ENCODE measurements around the gene SDE2.

Gene SDE2

GRCh38 chr1:225998560-225999226 is 450 bp downstream of the SDE2 start:
- TF ChIP-seq GATA2 (IDR thresholded peaks at IDR 0.05; ENCODE audit: low read depth, low read length) (no peak), GATA3 (IDR thresholded peaks at IDR 0.05; ENCODE audit: low read depth, low read length) (no peak)

- TF ChIP-seq GATA2 (IDR thresholded peaks at IDR 0.05; ENCODE audit: low read depth, low read length) (no peak), GATA3 (IDR thresholded peaks at IDR 0.05; ENCODE audit: low read depth, low read length) (no peak)
Measured at GRCh38 chr1:225996946-225997545, 2.1 kb downstream of the SDE2 start.

GRCh38 chr1:225995919-225996864 is 3.0 kb downstream of the SDE2 start:
- TF ChIP-seq GATA2 (IDR thresholded peaks at IDR 0.05; ENCODE audit: low read depth, low read length) (no peak), GATA3 (IDR thresholded peaks at IDR 0.05; ENCODE audit: low read depth, low read length) (no peak)

- no peak for TF ChIP-seq GATA3 (IDR thresholded peaks at IDR 0.05; ENCODE audit: low read depth, low read length)
- TF ChIP-seq GATA2 (IDR thresholded peaks at IDR 0.05; ENCODE audit: low read depth, low read length), result no peak
Measured at GRCh38 chr1:225990705-225991464, 8.3 kb downstream of the SDE2 start.

- TF ChIP-seq GATA3 (IDR thresholded peaks at IDR 0.05; ENCODE audit: low read depth, low read length) (no peak), GATA2 (IDR thresholded peaks at IDR 0.05; ENCODE audit: low read depth, low read length) (no peak)
Measured at GRCh38 chr1:225987491-225988316, 11.4 kb downstream of the SDE2 start.

- TF ChIP-seq GATA3 (IDR thresholded peaks at IDR 0.05; ENCODE audit: low read depth, low read length) (no peak), GATA2 (IDR thresholded peaks at IDR 0.05; ENCODE audit: low read depth, low read length) (no peak)
Measured at GRCh38 chr1:225981714-225982113, 17.4 kb downstream of the SDE2 start.

- TF ChIP-seq GATA2 (IDR thresholded peaks at IDR 0.05; ENCODE audit: low read depth, low read length) (no peak), GATA3 (IDR thresholded peaks at IDR 0.05; ENCODE audit: low read depth, low read length) (no peak)
Measured at GRCh38 chr1:225980005-225980836, 18.9 kb downstream of the SDE2 start.

- TF ChIP-seq GATA2 (IDR thresholded peaks at IDR 0.05; ENCODE audit: low read depth, low read length) (no peak), GATA3 (IDR thresholded peaks at IDR 0.05; ENCODE audit: low read depth, low read length) (no peak)
Measured at GRCh38 chr1:225979421-225979820, 19.7 kb downstream of the SDE2 start.

GRCh38 chr1:225977937-225978748 is 21.0 kb downstream of the SDE2 start:
- no peak for TF ChIP-seq GATA2 (IDR thresholded peaks at IDR 0.05; ENCODE audit: low read depth, low read length)

GRCh38 chr1:225974454-225974853 is 24.7 kb downstream of the SDE2 start:
- no peak for TF ChIP-seq GATA3 (IDR thresholded peaks at IDR 0.05; ENCODE audit: low read depth, low read length)
- TF ChIP-seq GATA2 (IDR thresholded peaks at IDR 0.05; ENCODE audit: low read depth, low read length), result no peak

- TF ChIP-seq GATA3 (IDR thresholded peaks at IDR 0.05; ENCODE audit: low read depth, low read length) (no peak), GATA2 (IDR thresholded peaks at IDR 0.05; ENCODE audit: low read depth, low read length) (no peak)
Measured at GRCh38 chr1:225973158-225973557, 26.0 kb downstream of the SDE2 start.

Data from SH-SY5Y (cell line).